Amygdala (tissue), 56 donors: ENCODE measurements around the gene AADACL2.
"Not testable (repeated sequence)": the region's sequence is repeated elsewhere in the genome, so short reads cannot be mapped to it uniquely, and the experiment has no call there.

Experiments used
- DNase-seq, 56 donors: peaks; one replicate each; lab custom pipeline; 2025; lab: John Stamatoyannopoulos, UW

The AADACL2 gene

DNA sequence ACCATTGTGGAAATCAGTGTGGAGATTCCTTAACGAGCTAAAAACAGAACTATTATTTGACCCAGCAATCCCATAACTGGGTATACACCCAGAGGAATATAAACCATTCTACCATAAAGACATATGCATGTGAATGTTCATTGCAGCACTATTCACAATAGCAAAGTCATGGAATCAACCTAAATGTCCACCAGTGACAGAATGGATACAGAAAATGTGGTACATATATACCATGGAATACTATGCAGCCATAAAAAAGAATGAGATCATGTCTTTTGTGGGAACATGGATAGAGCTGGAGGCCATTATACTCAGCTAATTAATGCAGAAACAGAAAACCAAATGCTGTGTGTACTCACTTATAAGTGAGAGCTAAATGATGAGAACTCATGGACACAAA, 31.0 kb downstream of the AADACL2 start:
- DNase-seq = not testable (repeated sequence)

- no peak for DNase-seq
Observed at GRCh38 chr3:151765685-151766084, 32.0 kb downstream of the AADACL2 start.

DNA sequence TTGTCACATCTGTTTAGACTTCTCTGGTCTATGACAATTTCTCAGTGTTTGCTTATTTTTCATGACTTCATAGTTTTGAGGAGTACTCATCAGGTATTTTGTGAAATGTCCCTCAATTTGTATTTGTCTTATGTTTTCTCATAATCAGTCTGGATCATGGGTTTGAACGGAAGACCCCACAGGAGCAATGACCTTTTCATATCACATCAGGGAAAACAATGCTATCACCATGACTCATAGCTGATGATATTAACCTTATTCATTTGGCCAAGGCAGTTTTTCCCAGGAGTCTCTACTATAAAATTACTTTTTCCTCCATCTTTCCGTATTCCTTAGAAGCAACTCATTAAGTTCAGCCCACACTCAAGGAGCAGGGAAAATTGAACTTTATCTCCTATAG, 32.7 kb downstream of the AADACL2 start:
- no peak for DNase-seq

- no peak for DNase-seq
Observed at GRCh38 chr3:151768393-151768930, 34.7 kb downstream of the AADACL2 start.

- DNase-seq = no peak
Observed at GRCh38 chr3:151769175-151769574, 35.4 kb downstream of the AADACL2 start.

DNA sequence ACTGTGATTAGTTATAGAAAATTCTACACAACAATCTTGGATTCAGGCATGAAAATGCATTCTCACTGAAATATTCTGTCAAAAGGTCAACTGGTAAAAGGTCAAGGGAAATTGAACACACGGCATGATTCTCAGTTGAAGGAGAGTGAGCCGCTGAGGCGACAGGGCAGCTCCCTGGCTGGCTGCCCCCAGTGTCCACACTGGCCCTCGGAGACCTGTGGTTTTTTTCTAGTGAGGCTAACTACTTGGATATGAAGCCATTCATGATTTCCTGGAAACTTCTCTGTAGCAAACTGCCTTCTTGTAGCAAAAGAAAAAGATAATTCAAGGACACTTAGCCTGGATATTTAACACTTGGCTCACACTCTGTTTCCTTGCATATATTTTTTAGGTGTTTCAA, 37.2 kb downstream of the AADACL2 start:
- no peak for DNase-seq

DNA sequence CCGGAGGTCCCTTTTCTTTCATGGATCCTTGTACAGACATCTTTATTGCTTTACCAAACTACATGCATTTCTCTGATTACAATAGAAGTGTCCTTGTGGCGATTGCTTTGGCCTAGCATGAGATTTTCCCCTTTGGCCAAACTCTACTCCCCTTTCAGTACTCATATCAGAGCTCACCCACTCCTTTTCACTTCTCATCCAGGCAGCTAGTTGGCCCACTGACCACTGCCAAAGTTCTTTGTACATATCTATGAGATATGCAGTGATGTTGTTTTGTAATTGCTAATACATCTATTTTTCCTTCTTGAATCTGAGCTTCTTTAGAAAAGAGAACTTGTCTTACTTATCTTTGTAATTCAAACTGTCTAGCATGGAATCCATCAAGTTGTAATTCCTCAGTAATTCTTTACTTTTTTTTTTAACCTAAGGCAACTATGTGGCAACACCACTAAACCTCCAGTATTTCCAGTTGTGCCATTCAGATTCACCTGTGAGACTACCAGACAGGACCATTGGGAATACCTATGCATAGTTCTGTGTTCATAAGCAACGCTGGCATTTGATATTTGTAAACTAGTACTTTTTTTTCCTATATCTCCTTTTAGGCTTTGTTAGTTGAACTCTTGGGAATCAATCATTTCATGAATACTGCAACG, 39.2 kb downstream of the AADACL2 start:
- DNase-seq = no peak

GRCh38 chr3:151774235-151774634, 40.5 kb downstream of the AADACL2 start:
- no peak for DNase-seq

- no peak for DNase-seq
Observed at GRCh38 chr3:151774910-151775309, 41.2 kb downstream of the AADACL2 start.

DNA sequence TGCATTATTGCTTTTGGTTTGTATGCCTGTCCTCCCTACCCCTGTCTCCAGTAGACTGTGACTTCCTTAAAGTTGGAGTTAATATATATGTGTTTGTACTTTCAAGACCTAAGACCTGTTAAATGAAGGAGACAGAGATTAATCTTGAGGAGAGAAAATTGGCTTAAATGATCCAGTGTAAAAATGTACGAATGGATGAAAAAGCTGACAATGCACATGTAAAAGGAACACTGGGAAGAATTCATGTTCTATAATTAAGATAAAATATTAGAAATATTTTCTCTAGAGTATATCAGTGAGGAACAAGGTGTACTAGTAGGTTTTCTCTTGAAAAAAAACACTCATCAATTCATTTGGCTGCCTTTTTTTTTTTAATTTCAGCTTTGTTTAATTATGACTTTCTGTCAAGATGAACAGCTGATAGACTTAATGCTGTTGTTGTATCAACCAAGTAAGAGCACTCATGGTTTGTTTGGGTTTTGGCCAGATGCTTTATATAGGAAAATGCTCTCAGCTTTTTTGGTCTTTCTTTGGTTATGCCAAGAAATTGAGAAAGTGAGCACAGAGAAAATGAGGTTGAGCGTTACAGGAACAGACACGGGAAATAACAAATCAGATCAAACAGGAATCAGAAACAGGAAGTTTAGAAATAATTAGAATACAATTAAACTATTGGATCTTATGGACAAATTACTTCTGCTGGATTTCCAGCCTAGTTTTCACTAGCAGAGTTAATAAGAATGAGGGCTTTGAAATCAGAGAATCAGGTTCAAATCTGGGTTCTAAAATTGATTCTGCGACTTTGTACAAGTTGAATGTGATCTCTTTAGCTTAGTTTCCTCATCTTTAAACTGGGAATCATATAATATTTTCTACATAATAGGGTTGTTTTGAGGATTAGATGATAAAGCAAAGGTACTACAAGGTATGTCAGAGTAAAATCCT, 41.9 kb downstream of the AADACL2 start:
- DNase-seq = no peak

GRCh38 chr3:151776259-151776740, 42.6 kb downstream of the AADACL2 start:
- no peak for DNase-seq

DNA sequence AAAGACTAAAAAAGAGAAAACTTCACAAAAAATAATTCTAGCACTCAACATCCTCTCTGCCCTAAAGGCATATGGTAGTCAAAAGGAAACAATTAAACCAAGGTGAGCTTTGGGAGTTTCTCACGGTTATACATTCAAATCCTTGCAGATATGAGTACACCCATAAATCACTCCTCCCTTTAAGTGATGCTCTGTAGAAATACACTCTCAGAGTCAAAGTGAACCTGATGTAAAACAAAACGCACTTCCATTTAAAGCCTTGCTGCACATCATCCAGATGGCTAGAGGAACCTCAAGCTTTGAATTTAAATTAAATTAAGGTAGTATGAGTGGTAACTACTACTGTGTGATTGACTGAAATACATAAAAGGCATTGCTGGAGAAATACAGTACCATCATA, 44.2 kb downstream of the AADACL2 start:
- DNase-seq = no peak

- no peak for DNase-seq
Observed at GRCh38 chr3:151787626-151788025, 53.9 kb downstream of the AADACL2 start.

- no peak for DNase-seq
Observed at GRCh38 chr3:151788401-151788800, 54.7 kb downstream of the AADACL2 start.

- DNase-seq = no peak
Observed at GRCh38 chr3:151789853-151790463, 56.2 kb downstream of the AADACL2 start.

DNA sequence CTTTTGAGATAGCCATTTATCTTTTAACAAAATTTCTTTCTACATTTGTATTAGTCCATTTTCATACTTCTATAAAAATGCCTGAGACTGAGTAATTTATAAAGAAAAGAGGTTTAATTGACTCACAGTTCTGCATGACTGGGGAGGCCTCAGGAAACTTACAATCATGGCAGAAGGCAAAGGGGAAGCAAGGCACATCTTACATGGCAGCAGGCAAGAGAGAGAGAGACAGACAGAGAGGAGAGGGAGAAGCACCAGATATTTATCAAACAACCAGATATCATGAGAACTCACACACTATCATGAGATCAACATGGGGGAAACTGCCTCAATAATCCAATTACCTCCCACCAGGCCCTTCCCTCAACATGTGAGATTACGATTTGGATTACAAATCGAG, 57.0 kb downstream of the AADACL2 start:
- DNase-seq = not testable (repeated sequence)

GRCh38 chr3:151792411-151792810, 58.7 kb downstream of the AADACL2 start:
- DNase-seq = no peak

DNA sequence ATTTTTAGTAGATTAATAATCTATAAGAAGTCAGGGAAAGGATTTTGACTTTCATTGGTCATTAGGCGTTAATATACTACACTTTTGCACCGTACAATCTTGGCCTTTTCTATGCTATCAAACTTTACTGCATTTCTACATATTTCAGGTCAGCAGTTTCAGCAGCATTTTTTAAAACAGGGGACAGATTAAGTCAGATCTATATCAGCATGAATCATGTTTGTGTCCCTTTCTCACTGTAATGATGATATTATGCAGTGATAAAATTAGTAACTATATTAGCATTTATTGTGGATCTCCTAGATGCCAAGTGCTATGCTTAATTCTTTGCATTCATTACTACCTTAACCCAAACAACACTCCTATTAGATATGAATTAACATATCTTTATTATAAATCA, 59.9 kb downstream of the AADACL2 start:
- no peak for DNase-seq

GRCh38 chr3:151794080-151794479, 60.4 kb downstream of the AADACL2 start:
- DNase-seq = no peak

- DNase-seq = no peak
Observed at GRCh38 chr3:151795276-151795675, 61.5 kb downstream of the AADACL2 start.

- no peak for DNase-seq
Observed at GRCh38 chr3:151796105-151796680, 62.5 kb downstream of the AADACL2 start.
